OCI-LY3 (cell line): ENCODE data around the gene UMODL1.

Source experiments
- EZH2phosphoT487 ChIP-seq: fragments of 200-600 bp; shearing (Covaris generic); IDR thresholded peaks from 2 replicates; pipeline ENCODE4 v1.6.1; 2018; ENCODE audit warnings: antibody characterized with exemption, mixed run types, low read depth
- TF ChIP-seq, protein P1 (sequence below): fragments of 200-600, 300-600 bp; sonication (generic); IDR thresholded peaks from 2 replicates; pipeline ENCODE4 v1.5.1; 2014; ENCODE audit warnings: antibody characterized with exemption, low read length, low read depth

DNA sequence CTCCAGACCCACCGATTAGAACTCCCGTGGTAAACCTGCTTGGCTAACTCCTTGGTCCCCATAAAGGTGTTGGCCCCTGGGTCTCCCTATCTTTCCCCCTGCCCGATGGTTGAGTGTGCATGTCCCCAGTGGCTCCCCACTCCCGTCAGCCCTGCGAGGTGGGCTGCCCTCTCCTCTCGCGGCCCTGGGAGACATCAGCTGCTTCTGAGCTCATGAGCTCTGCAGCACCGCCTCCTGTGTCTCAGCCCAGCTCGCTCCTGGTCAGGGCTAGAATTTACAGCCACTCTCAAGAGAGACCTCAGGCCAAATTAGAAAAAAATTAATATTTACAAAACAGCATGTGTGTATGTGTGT, 45.1 kb upstream of the UMODL1 start:
- TF ChIP-seq, protein P1, sequence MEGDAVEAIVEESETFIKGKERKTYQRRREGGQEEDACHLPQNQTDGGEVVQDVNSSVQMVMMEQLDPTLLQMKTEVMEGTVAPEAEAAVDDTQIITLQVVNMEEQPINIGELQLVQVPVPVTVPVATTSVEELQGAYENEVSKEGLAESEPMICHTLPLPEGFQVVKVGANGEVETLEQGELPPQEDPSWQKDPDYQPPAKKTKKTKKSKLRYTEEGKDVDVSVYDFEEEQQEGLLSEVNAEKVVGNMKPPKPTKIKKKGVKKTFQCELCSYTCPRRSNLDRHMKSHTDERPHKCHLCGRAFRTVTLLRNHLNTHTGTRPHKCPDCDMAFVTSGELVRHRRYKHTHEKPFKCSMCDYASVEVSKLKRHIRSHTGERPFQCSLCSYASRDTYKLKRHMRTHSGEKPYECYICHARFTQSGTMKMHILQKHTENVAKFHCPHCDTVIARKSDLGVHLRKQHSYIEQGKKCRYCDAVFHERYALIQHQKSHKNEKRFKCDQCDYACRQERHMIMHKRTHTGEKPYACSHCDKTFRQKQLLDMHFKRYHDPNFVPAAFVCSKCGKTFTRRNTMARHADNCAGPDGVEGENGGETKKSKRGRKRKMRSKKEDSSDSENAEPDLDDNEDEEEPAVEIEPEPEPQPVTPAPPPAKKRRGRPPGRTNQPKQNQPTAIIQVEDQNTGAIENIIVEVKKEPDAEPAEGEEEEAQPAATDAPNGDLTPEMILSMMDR, result no peak
- TF ChIP-seq EZH2phosphoT487, result no peak
